ENCODE measurements around the gene PSAPL1. TPM values are rescaled to one million over a fixed set of nuclear protein-coding genes. Genes with fewer than 3 reads are reported as not detected.
A peak's percentile ranks its signal among the peaks of the same experiment; 100 is the strongest.

The PSAPL1 gene
- total and polyA plus RNA-seq, 2 donors (not counting 1 experiment from before 2014, with no cell fraction given) = not detected

DNA sequence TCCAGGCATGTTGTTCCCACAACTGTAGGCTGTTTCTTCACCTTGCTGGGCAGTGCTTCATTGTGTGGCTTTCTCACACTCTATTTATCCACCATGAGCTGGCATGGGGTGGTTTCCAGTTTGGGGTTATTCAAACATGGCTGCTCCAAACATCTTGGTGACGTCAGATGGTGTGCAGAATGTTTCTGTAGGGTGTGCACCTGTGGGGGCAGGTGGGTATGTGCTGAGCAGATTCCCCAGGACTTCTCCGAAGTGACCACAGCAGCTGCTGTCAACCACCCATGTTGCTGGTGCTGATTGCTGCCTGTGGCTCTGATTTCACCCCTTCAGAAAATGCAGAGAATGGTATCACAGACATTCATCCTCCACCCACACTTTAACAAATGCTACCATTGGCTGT, 5.0 kb upstream of the PSAPL1 start:
- H3K9me3 ChIP-seq (ENCODE audit: control insufficient read depth, insufficient read depth, low read depth, low read length) = no peaks in the 10 kb centered on the region

GRCh38 chr4:7436256-7436655, 1.5 kb upstream of the PSAPL1 start:
- H4K20me1 ChIP-seq (ENCODE audit: control insufficient read depth, extremely low read depth, insufficient read depth, low read length) = no peaks in the 10 kb centered on the region
- no peaks in the 10 kb centered on the region for H3K4me1 ChIP-seq (ENCODE audit: control insufficient read depth, extremely low read depth, insufficient read depth, low read length)
- no peak overlapping the region for H3K4me3 ChIP-seq (replicated peaks in 1 of 4; ENCODE audit: control extremely low read depth in 1 of 4, insufficient read depth in 1 of 4, low read depth in 3 of 4, low read length in 4 of 4)
- H3K27me3 ChIP-seq (ENCODE audit: control insufficient read depth, insufficient read depth, low read length) = no peaks in the 10 kb centered on the region
- no peak overlapping the region for H2AFZ ChIP-seq (ENCODE audit: low read length)
- no peak for TF ChIP-seq CTCF (conservative IDR thresholded peaks at IDR 0.05 in 1 of 2, IDR thresholded peaks at IDR 0.05 in 1 of 2; ENCODE audit: low read depth in 1 of 2, low read length in 2 of 2)
- TF ChIP-seq EZH2 (IDR thresholded peaks at IDR 0.05; ENCODE audit: low read length, missing control alignments) = no peak
- H3K9ac ChIP-seq (ENCODE audit: insufficient read depth, low read length) = no peak overlapping the region
- no peaks in the 10 kb centered on the region for H3K79me2 ChIP-seq (ENCODE audit: control insufficient read depth, insufficient read depth, low read length)
- H3K27ac ChIP-seq (ENCODE audit: insufficient read depth, low read length) = no peak overlapping the region
- H3K9me3 ChIP-seq (ENCODE audit: control insufficient read depth, insufficient read depth, low read depth, low read length) = no peaks in the 10 kb centered on the region
- no peaks in the 10 kb centered on the region for H3K36me3 ChIP-seq (ENCODE audit: control insufficient read depth, insufficient read depth, low read length)
- DNase-seq (ENCODE audit: low read depth in 2 of 2) = no peak
- H3K4me2 ChIP-seq (ENCODE audit: extremely low read depth, insufficient read depth, low read length) = no peak overlapping the region

More for the DNA sequence above, 5.0 kb upstream of the PSAPL1 start:
- Histone ChIP-seq H4K20me1 (ENCODE audit: control insufficient read depth, extremely low read depth, insufficient read depth, low read length) (no peaks in the 10 kb centered on the region), H3K79me2 (ENCODE audit: control insufficient read depth, insufficient read depth, low read length) (no peaks in the 10 kb centered on the region), H3K4me2 (ENCODE audit: extremely low read depth, insufficient read depth, low read length) (no peak overlapping the region), H3K27me3 (ENCODE audit: control insufficient read depth, insufficient read depth, low read length) (no peaks in the 10 kb centered on the region), H3K9ac (ENCODE audit: insufficient read depth, low read length) (no peak overlapping the region), H3K4me1 (ENCODE audit: control insufficient read depth, extremely low read depth, insufficient read depth, low read length) (no peaks in the 10 kb centered on the region), H3K36me3 (ENCODE audit: control insufficient read depth, insufficient read depth, low read length) (no peaks in the 10 kb centered on the region), H3K27ac (ENCODE audit: insufficient read depth, low read length) (no peak overlapping the region), H2AFZ (ENCODE audit: low read length) (no peak overlapping the region), H3K4me3 (replicated peaks in 1 of 4; ENCODE audit: control extremely low read depth in 1 of 4, insufficient read depth in 1 of 4, low read depth in 3 of 4, low read length in 4 of 4) (no peak overlapping the region)
- no peak for DNase-seq (ENCODE audit: low read depth in 2 of 2)
- no peak for TF ChIP-seq CTCF (conservative IDR thresholded peaks at IDR 0.05 in 1 of 2, IDR thresholded peaks at IDR 0.05 in 1 of 2; ENCODE audit: low read depth in 1 of 2, low read length in 2 of 2)
- no peak for TF ChIP-seq EZH2 (IDR thresholded peaks at IDR 0.05; ENCODE audit: low read length, missing control alignments)

GRCh38 chr4:7435471-7436061, 836 bp upstream of the PSAPL1 start:
- H2AFZ ChIP-seq (ENCODE audit: low read length) = no peak overlapping the region
- H3K36me3 ChIP-seq (ENCODE audit: control insufficient read depth, insufficient read depth, low read length) = no peaks in the 10 kb centered on the region
- H4K20me1 ChIP-seq (ENCODE audit: control insufficient read depth, extremely low read depth, insufficient read depth, low read length) = no peaks in the 10 kb centered on the region
- H3K4me1 ChIP-seq (ENCODE audit: control insufficient read depth, extremely low read depth, insufficient read depth, low read length) = no peaks in the 10 kb centered on the region
- no peak overlapping the region for H3K27ac ChIP-seq (ENCODE audit: insufficient read depth, low read length)
- no peak overlapping the region for H3K4me3 ChIP-seq (replicated peaks in 1 of 4; ENCODE audit: control extremely low read depth in 1 of 4, insufficient read depth in 1 of 4, low read depth in 3 of 4, low read length in 4 of 4)
- TF ChIP-seq CTCF (conservative IDR thresholded peaks at IDR 0.05 in 1 of 2, IDR thresholded peaks at IDR 0.05 in 1 of 2; ENCODE audit: low read depth in 1 of 2, low read length in 2 of 2) = no peak
- no peak for TF ChIP-seq EZH2 (IDR thresholded peaks at IDR 0.05; ENCODE audit: low read length, missing control alignments)
- no peak overlapping the region for H3K9ac ChIP-seq (ENCODE audit: insufficient read depth, low read length)
- H3K79me2 ChIP-seq (ENCODE audit: control insufficient read depth, insufficient read depth, low read length) = no peaks in the 10 kb centered on the region
- peak in 1 of 2 donors; percentile 35 for DNase-seq (ENCODE audit: low read depth in 2 of 2)
- no peaks in the 10 kb centered on the region for H3K27me3 ChIP-seq (ENCODE audit: control insufficient read depth, insufficient read depth, low read length)
- no peak overlapping the region for H3K4me2 ChIP-seq (ENCODE audit: extremely low read depth, insufficient read depth, low read length)
- no peaks in the 10 kb centered on the region for H3K9me3 ChIP-seq (ENCODE audit: control insufficient read depth, insufficient read depth, low read depth, low read length)
